Upper lobe of left lung (tissue), 4 donors: ENCODE results near the gene MIB1.

Experiments used
- CTCF ChIP-seq, 6 experiments: fragments of 450-650 bp in 4 of 6; fragments of 200-600 bp in 2 of 6; sonication (generic) in 2 of 6; IDR thresholded peaks; one replicate each; pipeline ENCODE4 v1.5.1; 2016 to 2019; ENCODE audit warnings: antibody characterized with exemption in 6 of 6
- EP300 ChIP-seq, 4 donors: sonication (generic); formaldehyde crosslinking; IDR thresholded peaks; one replicate each; pipeline ENCODE4 v1.5.1; 2017; ENCODE audit warnings: antibody characterized with exemption in 4 of 4, control low read depth in 2 of 4
- POLR2A ChIP-seq, 4 donors: fragments of 450-650 bp; IDR thresholded peaks; one replicate each; pipeline ENCODE4 v1.5.1; 2016 to 2017; ENCODE audit warnings: antibody characterized with exemption in 4 of 4, mild to moderate bottlenecking in 2 of 4
- POLR2AphosphoS5 ChIP-seq, 2 donors: sonication (generic); formaldehyde crosslinking; IDR thresholded peaks; one replicate each; pipeline ENCODE4 v1.5.1; 2017; ENCODE audit warnings: antibody characterized with exemption in 2 of 2

- TF ChIP-seq CTCF (IDR thresholded peaks at IDR 0.05), result no peak
- no peak for TF ChIP-seq EP300 (IDR thresholded peaks at IDR 0.05)
- TF ChIP-seq POLR2AphosphoS5 (IDR thresholded peaks at IDR 0.05), result no peak
- TF ChIP-seq POLR2A (IDR thresholded peaks at IDR 0.05), result no peak
Measured at GRCh38 chr18:21722687-21723086, 17.9 kb upstream of the MIB1 start.
